Measurements from ENCODE around the gene RNF5. TPM values are rescaled to one million over a fixed set of nuclear protein-coding genes. Genes with fewer than 3 reads are reported as not detected.
A peak's percentile ranks its signal among the peaks of the same experiment; 100 is the strongest.

RNF5 gene
- total and polyA plus RNA-seq, 9 of the 15 experiments (the other 6 are each of a cell fraction or from before 2014, with no cell fraction given), result 62.2 to 245 (median 129) TPM

DNA sequence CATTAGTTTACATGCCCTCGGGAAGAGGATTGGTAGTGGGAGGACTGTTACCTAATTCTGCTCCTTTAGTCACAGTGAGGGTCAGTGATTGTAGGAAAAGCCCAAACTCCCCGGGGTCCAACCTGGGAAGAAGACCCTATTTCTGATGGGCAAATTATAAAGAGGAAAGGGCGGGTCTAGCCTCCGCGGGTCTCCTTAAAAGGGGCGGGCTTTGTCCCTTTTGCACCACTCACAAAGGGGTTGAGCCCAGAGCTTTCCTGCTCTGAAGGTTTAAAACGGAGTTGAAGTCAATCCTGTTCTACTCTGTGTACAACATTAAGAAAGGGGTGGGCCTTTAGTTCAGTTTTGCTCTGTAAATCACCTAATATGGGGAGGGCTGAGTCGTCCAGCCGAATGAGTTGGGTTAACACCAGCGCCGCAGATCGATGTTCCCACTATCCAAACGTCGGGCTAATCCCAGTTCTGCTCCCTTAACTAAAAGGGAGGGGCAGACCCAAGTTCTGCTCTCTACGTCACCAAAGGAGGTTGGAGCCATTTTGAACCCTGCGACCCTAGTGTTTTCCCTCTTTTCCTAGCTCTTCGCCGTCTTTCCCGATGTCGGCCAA is 920 bp upstream of the RNF5 start (continued):
- TF ChIP-seq NUFIP1 (IDR thresholded peaks at IDR 0.05; ENCODE audit: partially characterized antibody), result no peak
- peak; percentile 60 for TF ChIP-seq DMBX1 (CRISPR knock-in tag; IDR thresholded peaks at IDR 0.05; ENCODE audit: borderline replicate concordance)
- peak; percentile 10; the same call in 1 of the 2 replicates for TF ChIP-seq HES1 (IDR thresholded peaks at IDR 0.05; ENCODE audit: low read depth)
- no peak for TF ChIP-seq JUN (IDR thresholded peaks at IDR 0.05; ENCODE audit: borderline replicate concordance, low read depth, low read length)
- TF ChIP-seq JUN (CRISPR knock-in tag; IDR thresholded peaks at IDR 0.05; ENCODE audit: borderline replicate concordance), result no peak
- no peak for TF ChIP-seq KLF1 (tag; IDR thresholded peaks at IDR 0.05)
- TF ChIP-seq MYC (IDR thresholded peaks at IDR 0.05; ENCODE audit: low read depth, low read length), result peak; percentile 4; the same call in 1 of the 2 replicates
- peak; percentile 46; the same call in 1 of the 2 replicates for TF ChIP-seq MYC (CRISPR knock-in tag; IDR thresholded peaks at IDR 0.05; ENCODE audit: borderline replicate concordance, low read depth)
- peak; percentile 71; the same call in 1 of the 2 replicates for TF ChIP-seq GABPB1 (CRISPR knock-in tag; IDR thresholded peaks at IDR 0.05)
- 0 out of 4 replicates have a peak, but pooled peaks of 1 of the 2 experiments have one; percentile 13 for TF ChIP-seq UBTF (IDR thresholded peaks at IDR 0.05; ENCODE audit: borderline replicate concordance in 1 of 2, low read depth in 2 of 2, low read length in 2 of 2)
- TF ChIP-seq CREB3L1 (IDR thresholded peaks at IDR 0.05; ENCODE audit: borderline replicate concordance, low read depth), result 0 out of 2 replicates have a peak, but pooled peaks have one; percentile 9
- TF ChIP-seq ARID3B (CRISPR knock-in tag; IDR thresholded peaks at IDR 0.05; ENCODE audit: borderline replicate concordance), result 0 out of 2 replicates have a peak, but pooled peaks have one; percentile 72
- no peak; the same call in 1 of the 2 replicates for TF ChIP-seq CHD2 (IDR thresholded peaks at IDR 0.05; ENCODE audit: low read depth, low read length)
- TF ChIP-seq WHSC1 (IDR thresholded peaks at IDR 0.05; ENCODE audit: low read length), result no peak
- peak; percentile 31; the same call in 1 of the 2 replicates for TF ChIP-seq XRCC5 (IDR thresholded peaks at IDR 0.05; ENCODE audit: low read depth, low read length)
- TF ChIP-seq THRAP3 (IDR thresholded peaks at IDR 0.05; ENCODE audit: borderline replicate concordance), result no peak
- 0 out of 2 replicates have a peak, but pooled peaks have one; percentile 11 for TF ChIP-seq GTF2E2 (tag; IDR thresholded peaks at IDR 0.05)
- TF ChIP-seq FIP1L1 (IDR thresholded peaks at IDR 0.05; ENCODE audit: low read depth, low read length, poor library complexity, severe bottlenecking), result no peak

Measured in K562 (cell line).